Measurements from ENCODE around the gene PARK7. TPM values are rescaled to one million over a fixed set of nuclear protein-coding genes. Genes with fewer than 3 reads are reported as not detected.

PARK7 gene
- total and polyA plus RNA-seq, 7 donors = 176 to 270 (median 243) TPM

- peaks cover 0 to 73% (median 64%) of the 10 kb centered on the region in 4 donors for H3K4me1 ChIP-seq
- 2 to 7% methylated on average over 19 of the region's 19 CpGs for WGBS, 2 donors
- intact Hi-C loops (cut with DNase I) = loop anchor here (5.0 kb wide), 1 partner anchor 177 kb away; no protein-coding TSS in a partner anchor
Observed at GRCh38 chr1:8025061-8025670, 63.7 kb downstream of the PARK7 start.

GRCh38 chr1:8025671-8026144, 64.2 kb downstream of the PARK7 start:
- peaks cover 1 to 67% (median 59%) of the 10 kb centered on the region in 4 donors for H3K4me1 ChIP-seq
- no peak for DNase-seq
- H3K4me3 ChIP-seq = peak overlapping the region; percentile 63 to 97 (median 84)
- no peak for TF ChIP-seq POLR2AphosphoS5 (IDR thresholded peaks at IDR 0.05)
- TF ChIP-seq EP300 (IDR thresholded peaks at IDR 0.05) = no peak
- no peak for TF ChIP-seq CTCF (IDR thresholded peaks at IDR 0.05)
- no peak for TF ChIP-seq POLR2A (IDR thresholded peaks at IDR 0.05)
- intact Hi-C loops (cut with DNase I) = loop anchor here (2.0 to 5.0 kb wide), 2 partner anchors 95 to 177 kb away; no protein-coding TSS in a partner anchor
- peak overlapping the region; percentile 96 to 99 (median 97) for H3K27ac ChIP-seq
- no peaks in the 10 kb centered on the region for H3K36me3 ChIP-seq
- H3K9me3 ChIP-seq = no peaks in the 10 kb centered on the region
- WGBS, 2 donors = 1% methylated on average over 69 of the region's 69 CpGs
- H3K27me3 ChIP-seq = no peaks in the 10 kb centered on the region

More at GRCh38 chr1:8025061-8025670, 63.7 kb downstream of the PARK7 start:
- no peak for DNase-seq
- Histone ChIP-seq H3K27ac (peak overlapping the region; percentile 96 to 99 (median 97)), H3K9me3 (no peaks in the 10 kb centered on the region), H3K4me3 (peak overlapping the region; percentile 63 to 97 (median 84)), H3K36me3 (no peaks in the 10 kb centered on the region), H3K27me3 (no peaks in the 10 kb centered on the region)
- peak in 2 of 4 donors; percentile 27 to 33 for TF ChIP-seq POLR2AphosphoS5 (IDR thresholded peaks at IDR 0.05)
- no peak for TF ChIP-seq CTCF (IDR thresholded peaks at IDR 0.05)
- TF ChIP-seq POLR2A (IDR thresholded peaks at IDR 0.05) = no peak
- TF ChIP-seq EP300 (IDR thresholded peaks at IDR 0.05) = no peak

GRCh38 chr1:8026153-8026975, 64.9 kb downstream of the PARK7 start, which contains the start of gene ERRFI1:
TSS of gene ERRFI1 (minus strand) at chr1:8026309. CDS start at chr1:8015619, 10,690 bp downstream.
- intact Hi-C loops (cut with DNase I) = loop anchor here (2.0 to 5.0 kb wide), 2 partner anchors 94 to 176 kb away; no protein-coding TSS in a partner anchor

More at GRCh38 chr1:8026153-8026975, 64.9 kb downstream of the PARK7 start, which contains the start of gene ERRFI1:
- DNase-seq = peak; percentile 98
- Histone ChIP-seq H3K27me3 (no peaks in the 10 kb centered on the region), H3K9me3 (no peaks in the 10 kb centered on the region), H3K4me3 (peak within 1 kb of the TSS; percentile 63 to 97 (median 84)), H3K4me1 (peaks cover 3 to 61% (median 54%) of the 10 kb centered on the region in 4 donors), H3K36me3 (no peaks in the 10 kb centered on the region), H3K27ac (peak within 1 kb of the TSS; percentile 96 to 99 (median 97))
- WGBS, 2 donors = 3 to 5% methylated on average over 98 of the region's 98 CpGs
- TF ChIP-seq EP300 (IDR thresholded peaks at IDR 0.05) = no peak
- TF ChIP-seq POLR2AphosphoS5 (IDR thresholded peaks at IDR 0.05) = peak; percentile 95 to 99 (median 99)
- TF ChIP-seq POLR2A (IDR thresholded peaks at IDR 0.05) = peak; percentile 71 to 85
- TF ChIP-seq CTCF (IDR thresholded peaks at IDR 0.05) = no peak

Data from sigmoid colon (tissue), 7 donors.